ENCODE data around the gene TAF8.
A peak's percentile ranks its signal among the peaks of the same experiment; 100 is the strongest.

Gene TAF8

DNA sequence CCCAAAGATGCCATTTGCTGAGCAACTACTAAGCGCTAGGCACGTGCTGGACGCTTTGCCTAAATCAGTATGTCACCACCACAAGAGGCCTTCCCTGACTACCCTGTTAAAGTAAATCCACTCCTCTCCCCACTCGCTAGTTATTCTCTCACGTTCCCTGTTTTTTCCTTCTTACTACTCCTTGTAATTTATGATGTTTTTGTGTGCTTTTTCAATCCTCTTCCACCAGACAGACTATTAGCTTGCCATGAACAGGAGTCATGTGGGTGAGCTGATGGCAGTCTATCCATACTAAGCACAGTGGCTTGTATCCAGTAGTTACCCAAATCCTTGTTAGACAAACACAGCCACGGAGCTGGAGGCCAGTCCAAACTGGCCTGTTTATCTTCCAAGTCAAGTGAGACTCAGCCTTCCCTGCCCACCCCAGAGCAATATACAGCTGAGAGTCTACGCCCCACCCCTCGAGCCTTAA lies 50.9 kb downstream of the TAF8 start:
- no peak overlapping the region for H3K4me3 ChIP-seq (ENCODE audit: severe bottlenecking)
- no peak for TF ChIP-seq CTCF (IDR thresholded peaks at IDR 0.05; ENCODE audit: poor library complexity, severe bottlenecking)
- peaks cover 39% of the 10 kb centered on the region for H3K4me1 ChIP-seq (ENCODE audit: insufficient read depth, poor library complexity, severe bottlenecking)
- no peaks in the 10 kb centered on the region for H3K27me3 ChIP-seq (ENCODE audit: insufficient read depth, poor library complexity, severe bottlenecking)
- ATAC-seq (ENCODE audit: low read depth) (no peak; the same call in 2 of the 3 replicates), DNase-seq (ENCODE audit: low spot score) (no peak)
- no peaks in the 10 kb centered on the region for H3K9me3 ChIP-seq (ENCODE audit: severe bottlenecking)
- peak overlapping the region; percentile 97 for H3K27ac ChIP-seq (ENCODE audit: poor library complexity, severe bottlenecking)
- H3K36me3 ChIP-seq (ENCODE audit: low read depth): peaks cover 15% of the 10 kb centered on the region

GRCh38 chr6:42103216-42103615 lies 52.9 kb downstream of the TAF8 start:
- no peak for TF ChIP-seq CTCF (IDR thresholded peaks at IDR 0.05; ENCODE audit: poor library complexity, severe bottlenecking)
- Histone ChIP-seq H3K4me1 (ENCODE audit: insufficient read depth, poor library complexity, severe bottlenecking) (peaks cover 38% of the 10 kb centered on the region), H3K27ac (ENCODE audit: poor library complexity, severe bottlenecking) (no peak overlapping the region), H3K27me3 (ENCODE audit: insufficient read depth, poor library complexity, severe bottlenecking) (no peaks in the 10 kb centered on the region), H3K4me3 (ENCODE audit: severe bottlenecking) (no peak overlapping the region), H3K36me3 (ENCODE audit: low read depth) (peaks cover 22% of the 10 kb centered on the region), H3K9me3 (ENCODE audit: severe bottlenecking) (no peaks in the 10 kb centered on the region)
- DNase-seq (ENCODE audit: low spot score) (no peak), ATAC-seq (ENCODE audit: low read depth) (no peak)

DNA sequence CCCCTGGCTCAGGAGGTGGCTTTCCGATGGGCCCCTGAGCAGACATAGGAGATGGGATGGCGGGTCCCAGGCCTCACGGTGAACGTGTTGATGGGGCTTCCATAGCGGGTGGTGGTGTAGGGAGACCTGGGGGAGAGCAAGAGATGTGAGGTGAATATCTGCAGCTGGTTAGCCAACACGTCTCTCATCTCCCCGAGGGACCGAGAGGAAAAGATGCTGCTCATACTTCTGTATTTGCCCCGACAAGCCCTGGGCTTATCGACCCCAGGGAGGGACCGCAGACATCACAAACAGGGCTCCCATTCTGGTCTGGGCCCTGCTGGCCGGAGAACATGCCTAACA lies 53.4 kb downstream of the TAF8 start:
- peaks cover 32% of the 10 kb centered on the region for H3K4me1 ChIP-seq (ENCODE audit: insufficient read depth, poor library complexity, severe bottlenecking)
- TF ChIP-seq CTCF (IDR thresholded peaks at IDR 0.05; ENCODE audit: poor library complexity, severe bottlenecking): no peak
- no peak for ATAC-seq (ENCODE audit: low read depth)
- H3K27me3 ChIP-seq (ENCODE audit: insufficient read depth, poor library complexity, severe bottlenecking): no peaks in the 10 kb centered on the region
- H3K27ac ChIP-seq (ENCODE audit: poor library complexity, severe bottlenecking): no peak overlapping the region
- DNase-seq (ENCODE audit: low spot score): no peak
- peaks cover 27% of the 10 kb centered on the region for H3K36me3 ChIP-seq (ENCODE audit: low read depth)
- no peaks in the 10 kb centered on the region for H3K9me3 ChIP-seq (ENCODE audit: severe bottlenecking)
- no peak overlapping the region for H3K4me3 ChIP-seq (ENCODE audit: severe bottlenecking)

GRCh38 chr6:42104095-42104803 lies 53.9 kb downstream of the TAF8 start:
- Histone ChIP-seq H3K9me3 (ENCODE audit: severe bottlenecking) (no peaks in the 10 kb centered on the region), H3K36me3 (ENCODE audit: low read depth) (peaks cover 30% of the 10 kb centered on the region), H3K4me3 (ENCODE audit: severe bottlenecking) (no peak overlapping the region), H3K27ac (ENCODE audit: poor library complexity, severe bottlenecking) (no peak overlapping the region), H3K27me3 (ENCODE audit: insufficient read depth, poor library complexity, severe bottlenecking) (no peaks in the 10 kb centered on the region), H3K4me1 (ENCODE audit: insufficient read depth, poor library complexity, severe bottlenecking) (peaks cover 27% of the 10 kb centered on the region)
- DNase-seq (ENCODE audit: low spot score): no peak
- TF ChIP-seq CTCF (IDR thresholded peaks at IDR 0.05; ENCODE audit: poor library complexity, severe bottlenecking): no peak
- no peak for ATAC-seq (ENCODE audit: low read depth)

GRCh38 chr6:42104804-42105125 lies 54.4 kb downstream of the TAF8 start:
- H3K9me3 ChIP-seq (ENCODE audit: severe bottlenecking): no peaks in the 10 kb centered on the region
- no peaks in the 10 kb centered on the region for H3K27me3 ChIP-seq (ENCODE audit: insufficient read depth, poor library complexity, severe bottlenecking)
- DNase-seq (ENCODE audit: low spot score) (no peak), ATAC-seq (ENCODE audit: low read depth) (no peak)
- no peak for TF ChIP-seq CTCF (IDR thresholded peaks at IDR 0.05; ENCODE audit: poor library complexity, severe bottlenecking)
- H3K4me1 ChIP-seq (ENCODE audit: insufficient read depth, poor library complexity, severe bottlenecking): peaks cover 22% of the 10 kb centered on the region
- peaks cover 35% of the 10 kb centered on the region for H3K36me3 ChIP-seq (ENCODE audit: low read depth)
- no peak overlapping the region for H3K27ac ChIP-seq (ENCODE audit: poor library complexity, severe bottlenecking)
- no peak overlapping the region for H3K4me3 ChIP-seq (ENCODE audit: severe bottlenecking)

All from RWPE2 (cell line).